GM12872 (cell line): ENCODE measurements around the gene SGK2.

ENCODE experiments used
- CTCF ChIP-seq: IDR thresholded peaks from 3 replicates; pipeline ENCODE4 v1.5.1; 2011; ENCODE audit warnings: low read depth, mild to moderate bottlenecking, low read length, moderate library complexity; ENCODE audit not compliant: insufficient read depth

The SGK2 gene

GRCh38 chr20:43543138-43543537 lies 15.7 kb upstream of the SGK2 start:
- TF ChIP-seq CTCF: no peak

- TF ChIP-seq CTCF: no peak
Measured at GRCh38 chr20:43544501-43544900, 14.3 kb upstream of the SGK2 start.

GRCh38 chr20:43545837-43546578 lies 12.8 kb upstream of the SGK2 start:
- TF ChIP-seq CTCF: no peak

- no peak for TF ChIP-seq CTCF
Measured at GRCh38 chr20:43548273-43548880, 10.4 kb upstream of the SGK2 start.

GRCh38 chr20:43549416-43550065 lies 9.3 kb upstream of the SGK2 start:
- TF ChIP-seq CTCF: no peak

GRCh38 chr20:43550456-43550855 lies 8.4 kb upstream of the SGK2 start:
- TF ChIP-seq CTCF: no peak

- TF ChIP-seq CTCF: no peak
Measured at GRCh38 chr20:43554369-43554768, 4.5 kb upstream of the SGK2 start.
